Endodermal cell (in vitro differentiated cells): Measurements from ENCODE around the gene KDELR3. TPM values are rescaled to one million over a fixed set of nuclear protein-coding genes. Genes with fewer than 3 reads are reported as not detected.

Experiments
- DNase-seq: peaks from one replicate; pipeline ENCODE4 v3.0.0-alpha.2; 2017
- H3K27ac ChIP-seq: 2 replicates; pipeline ENCODE4 v1.5.1; 2013; ENCODE audit warnings: mild to moderate bottlenecking, low read depth, low read length, moderate library complexity
- H3K27me3 ChIP-seq: 2 replicates; pipeline ENCODE4 v1.6.1; 2013; ENCODE audit warnings: mild to moderate bottlenecking, low read length, moderate library complexity; ENCODE audit not compliant: insufficient read depth, control insufficient read depth, poor library complexity, severe bottlenecking
- H3K36me3 ChIP-seq: 2 replicates; pipeline ENCODE4 v1.7.0; 2013; ENCODE audit warnings: mild to moderate bottlenecking, low read length, moderate library complexity; ENCODE audit not compliant: control insufficient read depth, insufficient read depth
- H3K4me1 ChIP-seq: one replicate; pipeline ENCODE4 v1.7.0; 2013; ENCODE audit warnings: low read length; ENCODE audit not compliant: control insufficient read depth, insufficient read depth
- H3K4me3 ChIP-seq: 2 replicates; pipeline ENCODE4 v1.5.1; 2013; ENCODE audit warnings: mild to moderate bottlenecking, low read length, moderate library complexity
- H3K9ac ChIP-seq: 2 replicates; pipeline ENCODE4 v1.6.1; 2013; ENCODE audit warnings: mild to moderate bottlenecking, low read length, moderate library complexity; ENCODE audit not compliant: poor library complexity, severe bottlenecking; ENCODE audit errors: extremely low read depth
- H3K9me3 ChIP-seq: 2 replicates; pipeline ENCODE4 v1.6.1; 2013; ENCODE audit warnings: mild to moderate bottlenecking, low read length, moderate library complexity; ENCODE audit not compliant: control insufficient read depth
- H3K27ac Mint-ChIP-seq: 2 replicates; pipeline ENCODE4 v1.8.0; 2020; ENCODE audit warnings: mixed read lengths
- H3K27me3 Mint-ChIP-seq: 2 replicates; pipeline ENCODE4 v1.8.0; 2021; ENCODE audit warnings: mild to moderate bottlenecking, mixed read lengths; ENCODE audit not compliant: insufficient read depth
- H3K36me3 Mint-ChIP-seq: 2 replicates; pipeline ENCODE4 v1.8.0; 2020; ENCODE audit warnings: low read depth, mixed read lengths
- H3K4me1 Mint-ChIP-seq: 2 replicates; pipeline ENCODE4 v1.8.0; 2020; ENCODE audit warnings: mixed read lengths
- H3K4me3 Mint-ChIP-seq: 2 replicates; pipeline ENCODE4 v1.8.0; 2020; ENCODE audit warnings: mild to moderate bottlenecking, moderate library complexity, mixed read lengths
- H3K9me3 Mint-ChIP-seq: 2 replicates; pipeline ENCODE4 v1.8.0; 2020; ENCODE audit warnings: mild to moderate bottlenecking, mixed read lengths
- CTCF ChIP-seq: fragments of 200-600 bp; sonication (generic); conservative IDR thresholded peaks from 2 replicates; pipeline ENCODE4 v1.5.0; 2021; ENCODE audit warnings: antibody characterized with exemption, mild to moderate bottlenecking
- WGBS, 2 experiments: methylation state at CpG; one replicate each; pipeline versions ENCODE4 v1.1.5 to v1.1.7; 2013; ENCODE audit warnings: missing lambda C conversion rate in 2 of 2, mixed read lengths in 1 of 2; ENCODE audit not compliant: insufficient coverage in 1 of 2, insufficient read length in 1 of 2; 5-methylcytosine and 5-hydroxymethylcytosine counted together
- total RNA-seq, 2 donors: library from RNA; stranded (reverse); fragmentation: NEBNext Ultra II Directional in 1 of 2; extraction: Animal tissue kit (Norgen Biotek cat#: 25700) in 1 of 2; gene quantifications; 2 replicates in 1 of 2; 3 replicates in 1 of 2; pipeline ENCODE4 v1.2.1, GENCODE V29; 2021

KDELR3 gene
- total RNA-seq, 2 donors from 2014 or later = 11.4 to 14.9 TPM

GRCh38 chr22:38490475-38490874 is 22.6 kb downstream of the KDELR3 start:
- Histone ChIP-seq H3K4me1 (peaks cover 5% of the 10 kb centered on the region), H3K9me3 (no peaks in the 10 kb centered on the region), H3K36me3 (peaks cover 94% of the 10 kb centered on the region), H3K9ac (no peak overlapping the region), H3K27me3 (no peaks in the 10 kb centered on the region), H3K27ac (peak overlapping the region; percentile 36), H3K4me3 (no peak overlapping the region)
- H3K36me3 Mint-ChIP-seq = peaks cover 88% of the 10 kb centered on the region
- H3K4me3 Mint-ChIP-seq = no peak overlapping the region
- no peak for TF ChIP-seq CTCF
- DNase-seq = no peak
- peaks cover 12% of the 10 kb centered on the region for H3K4me1 Mint-ChIP-seq
- H3K27ac Mint-ChIP-seq = peak overlapping the region; percentile 88
- 88 to 95% methylated on average over 2 of the region's 2 CpGs for WGBS, 2 experiments
- H3K27me3 Mint-ChIP-seq = no peaks in the 10 kb centered on the region
- no peaks in the 10 kb centered on the region for H3K9me3 Mint-ChIP-seq

DNA sequence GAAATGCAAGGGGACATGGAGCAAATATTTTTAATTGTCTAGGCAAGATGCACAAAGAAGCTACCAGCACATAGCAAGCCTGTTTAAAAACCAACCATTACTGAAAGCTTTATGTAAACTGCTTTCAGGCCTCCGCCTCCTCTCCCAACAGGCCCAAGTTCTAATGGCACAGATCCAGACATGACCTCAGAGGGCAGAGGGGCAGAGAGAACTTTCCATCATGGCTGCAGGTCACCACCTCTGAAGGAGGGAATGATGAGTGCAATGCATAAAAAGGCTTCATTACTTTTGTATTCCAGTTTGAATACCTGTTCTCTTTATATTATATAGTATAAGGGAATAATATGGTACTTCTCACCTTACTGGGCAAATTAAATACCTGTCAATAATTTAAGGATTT is 23.0 kb downstream of the KDELR3 start:
- DNase-seq = no peak
- no peak for TF ChIP-seq CTCF
- Histone ChIP-seq H3K9ac (no peak overlapping the region), H3K36me3 (peaks cover 96% of the 10 kb centered on the region), H3K9me3 (no peaks in the 10 kb centered on the region), H3K4me3 (no peak overlapping the region), H3K27ac (no peak overlapping the region), H3K4me1 (peaks cover 5% of the 10 kb centered on the region), H3K27me3 (no peaks in the 10 kb centered on the region)
- no peaks in the 10 kb centered on the region for H3K9me3 Mint-ChIP-seq
- peak overlapping the region; percentile 88 for H3K27ac Mint-ChIP-seq
- peaks cover 12% of the 10 kb centered on the region for H3K4me1 Mint-ChIP-seq
- H3K36me3 Mint-ChIP-seq = peaks cover 89% of the 10 kb centered on the region
- H3K27me3 Mint-ChIP-seq = no peaks in the 10 kb centered on the region
- WGBS, 2 experiments = 100% methylated on average over 1 of the region's 1 CpG; no CpG with 5 or more reads in 1 of the 2 experiments
- no peak overlapping the region for H3K4me3 Mint-ChIP-seq

DNA sequence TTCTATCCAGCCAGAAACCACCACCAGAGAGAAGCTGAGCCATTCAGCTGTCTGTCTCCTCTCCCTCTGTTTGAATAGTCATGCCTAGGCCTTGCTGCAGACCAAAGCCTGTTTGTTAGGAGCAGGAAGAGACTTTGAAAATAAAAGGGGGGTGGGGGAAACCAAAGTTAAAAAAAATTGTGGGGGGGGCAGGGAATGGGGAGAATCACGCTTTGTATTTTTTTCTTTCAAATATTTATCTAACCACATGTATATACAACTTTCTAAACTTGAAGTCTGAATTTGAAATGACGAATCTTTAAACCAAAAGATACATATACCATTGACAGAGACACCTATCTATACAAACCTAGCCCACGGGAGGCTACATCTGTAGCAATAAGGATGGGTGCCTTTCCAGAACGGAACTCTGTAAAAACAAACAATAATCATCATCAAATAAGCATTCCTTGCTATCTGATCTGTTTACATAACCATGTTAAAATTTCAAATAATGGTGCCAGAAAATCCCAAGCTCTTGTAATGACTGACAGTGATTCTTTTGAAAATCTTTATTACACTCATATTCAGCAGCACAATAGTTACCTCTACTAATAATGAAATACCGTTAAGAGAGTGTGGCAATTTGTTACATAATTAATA is 23.9 kb downstream of the KDELR3 start:
- peaks cover 86% of the 10 kb centered on the region for H3K36me3 Mint-ChIP-seq
- WGBS, 2 experiments = 94 to 97% methylated on average over 3 to 4 of the region's 5 CpGs
- peaks cover 96% of the 10 kb centered on the region for H3K36me3 ChIP-seq
- DNase-seq = no peak
- H3K9me3 ChIP-seq = no peaks in the 10 kb centered on the region
- H3K4me3 Mint-ChIP-seq = no peak overlapping the region
- no peak overlapping the region for H3K27ac ChIP-seq
- H3K27me3 ChIP-seq = no peaks in the 10 kb centered on the region
- no peaks in the 10 kb centered on the region for H3K9me3 Mint-ChIP-seq
- H3K9ac ChIP-seq = no peak overlapping the region
- H3K27ac Mint-ChIP-seq = no peak overlapping the region
- H3K4me3 ChIP-seq = no peak overlapping the region
- peaks cover 5% of the 10 kb centered on the region for H3K4me1 ChIP-seq
- H3K27me3 Mint-ChIP-seq = no peaks in the 10 kb centered on the region
- TF ChIP-seq CTCF = no peak
- peaks cover 12% of the 10 kb centered on the region for H3K4me1 Mint-ChIP-seq
